MCF 10A (cell line): ENCODE data around the gene VAPA. TPM values are rescaled to one million over a fixed set of nuclear protein-coding genes. Genes with fewer than 3 reads are reported as not detected.

Experiments
- BruUV-seq: library from RNA; stranded (reverse); fragments of 400-500 nt; replicated peaks from 2 replicates; lab custom pipeline; 2021; lab: Mats Ljungman, UMichigan
- CTCF ChIA-PET: fragments of 300-600 bp; sonication (Branson Sonifier 250); formaldehyde crosslinking; extraction: SDS; loops from one replicate; lab custom pipeline; 2021; ENCODE audit warnings: antibody characterized with exemption, inconsistent platforms; lab: Yijun Ruan, JAX
- POLR2A ChIA-PET: fragments of 300-600, 350-650 bp; sonication (Branson Sonifier 250); formaldehyde crosslinking; extraction: SDS; loops from one replicate; lab custom pipeline; 2020; ENCODE audit warnings: antibody characterized with exemption, inconsistent platforms; lab: Yijun Ruan, JAX
- DNase-seq: peaks from one replicate; pipeline ENCODE4 v3.0.0-alpha.2; 2018; ENCODE audit not compliant: unreplicated experiment
- H3K27ac Mint-ChIP-seq: one replicate; pipeline ENCODE4 v1.8.0; 2022; ENCODE audit warnings: mild to moderate bottlenecking, low read depth, mixed read lengths; ENCODE audit not compliant: unreplicated experiment
- H3K27me3 Mint-ChIP-seq: one replicate; pipeline ENCODE4 v1.8.0; 2022; ENCODE audit warnings: mixed read lengths; ENCODE audit not compliant: insufficient read depth, unreplicated experiment
- H3K36me3 Mint-ChIP-seq: one replicate; pipeline ENCODE4 v1.8.0; 2022; ENCODE audit warnings: mild to moderate bottlenecking, moderate library complexity, mixed read lengths; ENCODE audit not compliant: insufficient read depth, unreplicated experiment
- H3K4me1 Mint-ChIP-seq: one replicate; pipeline ENCODE4 v1.8.0; 2022; ENCODE audit warnings: mixed read lengths; ENCODE audit not compliant: insufficient read depth, unreplicated experiment
- H3K4me3 Mint-ChIP-seq: one replicate; pipeline ENCODE4 v1.8.0; 2022; ENCODE audit warnings: mild to moderate bottlenecking, moderate library complexity, mixed read lengths; ENCODE audit not compliant: unreplicated experiment
- H3K9me3 Mint-ChIP-seq: one replicate; pipeline ENCODE4 v1.8.0; 2022; ENCODE audit warnings: mixed read lengths; ENCODE audit not compliant: unreplicated experiment
- CTCF ChIP-seq: fragments of 200-600 bp; IDR thresholded peaks from one replicate; pipeline ENCODE4 v1.8.0; 2022; ENCODE audit warnings: antibody characterized with exemption, mild to moderate bottlenecking; ENCODE audit not compliant: unreplicated experiment
- intact Hi-C: fragments of 100-400 bp; cut with micrococcal nuclease; formaldehyde crosslinking; loops from 2 replicates; pipeline ENCODE4 v1.14.1; 2022
- total RNA-seq: library from RNA; stranded (reverse); gene quantifications from 2 replicates; pipeline ENCODE4 v1.2.3, GENCODE V29; 2022

The VAPA gene
- total RNA-seq, 1 experiment from 2014 or later, result 286 TPM

- Mint-ChIP-seq H3K27ac (no peak overlapping the region), H3K4me3 (no peak overlapping the region), H3K4me1 (no peaks in the 10 kb centered on the region), H3K36me3 (no peaks in the 10 kb centered on the region), H3K27me3 (peaks cover 17% of the 10 kb centered on the region), H3K9me3 (no peaks in the 10 kb centered on the region)
- CTCF ChIA-PET, result interaction anchor here (1.1 kb wide), 1 partner anchor 18 kb away, joined by 5 read pairs; no protein-coding TSS in a partner anchor
- intact Hi-C loops, result no loop called here
- POLR2A ChIA-PET, result interaction anchor here (0.8 kb wide), 1 partner anchor 10 kb away, joined by 4 read pairs; no protein-coding TSS in a partner anchor
- TF ChIP-seq CTCF, result no peak
- DNase-seq, result no peak
- no TSS peak for BruUV-seq
Measured at GRCh38 chr18:9988665-9989064, 74.8 kb downstream of the VAPA start.

GRCh38 chr18:9989481-9989880 is 75.7 kb downstream of the VAPA start:
- H3K9me3 Mint-ChIP-seq, result no peaks in the 10 kb centered on the region
- no peak for TF ChIP-seq CTCF
- intact Hi-C loops, result no loop called here
- CTCF ChIA-PET, result interaction anchor here (0.6 to 0.8 kb wide), 6 partner anchors 18 to 1416 kb away, joined by 3 read pairs; no protein-coding TSS in a partner anchor
- H3K36me3 Mint-ChIP-seq, result no peaks in the 10 kb centered on the region
- BruUV-seq, result no TSS peak
- H3K4me3 Mint-ChIP-seq, result no peak overlapping the region
- DNase-seq, result no peak
- POLR2A ChIA-PET, result interaction anchor here (0.8 kb wide), 1 partner anchor 10 kb away, joined by 4 read pairs; no protein-coding TSS in a partner anchor
- H3K4me1 Mint-ChIP-seq, result no peaks in the 10 kb centered on the region
- H3K27ac Mint-ChIP-seq, result no peak overlapping the region
- H3K27me3 Mint-ChIP-seq, result peaks cover 17% of the 10 kb centered on the region

DNA sequence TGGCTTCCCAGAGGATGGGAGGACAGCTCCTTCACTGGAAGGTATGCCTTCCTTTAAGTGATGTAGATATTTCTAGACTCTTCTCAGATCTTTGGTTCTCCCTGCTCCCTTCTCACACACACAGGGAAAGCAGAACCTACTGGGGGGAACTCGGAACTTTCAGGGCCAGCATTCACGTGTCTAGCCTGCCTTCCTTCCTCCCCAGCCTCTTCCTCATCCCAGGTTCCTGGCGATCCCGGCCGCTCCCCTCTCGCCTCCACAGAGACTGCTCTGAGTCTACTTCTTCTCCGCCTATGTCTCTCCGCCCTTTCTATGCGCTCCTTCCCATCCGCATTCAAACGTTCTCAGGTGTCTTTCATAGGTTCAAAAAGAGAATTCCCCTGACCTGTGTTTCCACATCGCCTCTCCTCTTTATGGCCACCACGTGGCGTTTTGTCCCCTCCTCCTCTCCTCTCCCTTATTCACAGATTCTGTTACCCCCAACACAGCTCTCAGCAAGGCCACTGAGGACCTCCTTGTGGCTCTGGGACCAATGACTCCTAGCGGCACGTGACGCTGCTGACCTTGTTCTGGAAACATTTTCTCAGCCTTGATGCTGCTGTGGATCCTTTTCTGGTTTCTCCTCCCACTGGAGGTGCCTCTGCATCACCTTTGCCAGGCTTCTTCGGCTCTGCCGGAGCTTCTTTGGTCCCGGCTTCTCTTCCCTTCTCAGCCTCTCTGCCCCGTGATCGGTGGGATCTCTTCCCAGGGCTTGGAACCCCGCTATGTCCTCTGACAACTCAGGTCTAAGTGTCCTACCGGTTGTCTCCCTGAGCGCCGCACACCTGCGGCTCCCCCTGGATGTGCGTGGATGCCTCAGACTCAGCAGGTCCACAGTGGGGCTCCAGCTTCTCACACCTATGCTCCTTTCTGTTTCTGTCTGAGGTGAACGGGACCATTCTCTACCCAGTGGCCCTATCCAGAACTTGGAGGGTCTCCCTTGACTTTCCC is 77.5 kb downstream of the VAPA start:
- intact Hi-C loops, result no loop called here
- TF ChIP-seq CTCF, result no peak

DNA sequence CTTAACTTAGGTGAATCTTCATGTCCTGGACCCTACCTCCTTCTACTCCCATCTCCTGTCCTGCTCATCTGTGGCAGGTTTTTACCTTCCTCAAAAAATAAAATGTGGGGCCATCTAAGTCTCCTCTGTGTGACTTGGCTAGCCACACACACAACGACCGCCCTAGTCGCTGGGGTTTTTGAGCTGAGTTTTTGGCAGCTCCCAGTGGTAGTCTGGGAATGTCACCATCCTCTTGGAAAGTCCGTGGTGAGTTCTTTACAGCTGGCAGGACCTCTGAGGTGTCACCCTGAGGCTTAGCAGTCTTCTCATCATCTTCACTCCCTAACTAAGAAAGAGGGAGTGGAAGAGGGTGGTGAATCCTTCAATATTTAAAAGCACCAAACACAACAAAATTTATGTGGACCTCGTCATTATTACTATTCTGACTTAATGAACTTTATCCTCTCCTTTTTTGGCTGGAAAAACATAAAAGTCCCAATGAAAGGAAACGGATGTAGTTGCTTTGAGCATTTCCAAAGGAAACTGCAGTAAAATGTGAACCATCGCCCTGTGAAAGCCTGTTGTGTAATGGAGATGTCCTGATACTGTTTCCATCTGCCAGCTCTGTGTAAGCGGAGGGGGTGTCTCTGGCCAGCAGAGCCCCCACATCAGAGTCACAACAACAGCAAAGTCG is 78.6 kb downstream of the VAPA start:
- Mint-ChIP-seq H3K9me3 (no peaks in the 10 kb centered on the region), H3K36me3 (no peaks in the 10 kb centered on the region), H3K4me3 (no peak overlapping the region), H3K4me1 (no peaks in the 10 kb centered on the region), H3K27me3 (peaks cover 17% of the 10 kb centered on the region), H3K27ac (no peak overlapping the region)
- DNase-seq, result no peak
- ChIA-PET CTCF (no interaction called here), POLR2A (no interaction called here)
- BruUV-seq, result no TSS peak
- no peak for TF ChIP-seq CTCF
- intact Hi-C loops, result no loop called here

More for the DNA sequence above, 77.5 kb downstream of the VAPA start:
- Mint-ChIP-seq H3K9me3 (no peaks in the 10 kb centered on the region), H3K4me3 (no peak overlapping the region), H3K36me3 (no peaks in the 10 kb centered on the region), H3K27me3 (peaks cover 17% of the 10 kb centered on the region), H3K4me1 (no peaks in the 10 kb centered on the region), H3K27ac (no peak overlapping the region)
- POLR2A ChIA-PET, result no interaction called here
- CTCF ChIA-PET, result no interaction called here
- DNase-seq, result no peak
- no TSS peak for BruUV-seq
